Activated B cell treated with CpG ODN at 0.5 μM for 24 hours (primary cell): ENCODE measurements around the gene RALGAPB. TPM values are rescaled to one million over a fixed set of nuclear protein-coding genes. Genes with fewer than 3 reads are reported as not detected.

ENCODE experiments used
- ATAC-seq: fragments of 200-7000 bp; cut with Tn5 transposase; one replicate; pipeline ENCODE4 v1.10.0; 2021; ENCODE audit warnings: low read depth, mild to moderate bottlenecking, moderate library complexity
- CTCF ChIA-PET: fragments of 350-600 bp; sonication (Branson Sonifier 250); formaldehyde crosslinking; loops from one replicate; lab custom pipeline; 2021; ENCODE audit warnings: antibody characterized with exemption; lab: Charles Lee
- POLR2A ChIA-PET: fragments of 350-600 bp; sonication (Branson Sonifier 250); formaldehyde crosslinking; loops from one replicate; lab custom pipeline; 2021; ENCODE audit warnings: antibody characterized with exemption; lab: Charles Lee
- DNase-seq: peaks from one replicate; pipeline ENCODE4 v3.0.0; 2022
- H3K27ac Mint-ChIP-seq: one replicate; pipeline ENCODE4 v1.8.0; 2020; ENCODE audit warnings: mixed read lengths
- H3K27me3 Mint-ChIP-seq: one replicate; pipeline ENCODE4 v1.8.0; 2021; ENCODE audit warnings: mixed read lengths
- H3K36me3 Mint-ChIP-seq: one replicate; pipeline ENCODE4 v1.8.0; 2021; ENCODE audit warnings: low read depth, mixed read lengths
- H3K4me1 Mint-ChIP-seq: one replicate; pipeline ENCODE4 v1.8.0; 2021; ENCODE audit warnings: mixed read lengths
- H3K4me3 Mint-ChIP-seq: one replicate; pipeline ENCODE4 v1.8.0; 2020; ENCODE audit warnings: mild to moderate bottlenecking, mixed read lengths
- H3K9me3 Mint-ChIP-seq: one replicate; pipeline ENCODE4 v1.8.0; 2020; ENCODE audit warnings: mixed read lengths
- CTCF ChIP-seq: fragments of 200-600 bp; IDR thresholded peaks from one replicate; pipeline ENCODE4 v1.8.0; 2022; ENCODE audit warnings: antibody characterized with exemption, mild to moderate bottlenecking
- intact Hi-C: fragments of 100-400 bp; cut with micrococcal nuclease; formaldehyde crosslinking; loops from one replicate; pipeline ENCODE4 v1.15.1; 2024
- total RNA-seq: library from RNA; stranded (reverse); gene quantifications from 2 replicates; pipeline ENCODE4 v1.2.3, GENCODE V29; 2022

The RALGAPB gene
- total RNA-seq, 1 donor from 2014 or later: 48.3 TPM

- Mint-ChIP-seq H3K36me3 (peaks cover 11% of the 10 kb centered on the region), H3K9me3 (no peaks in the 10 kb centered on the region), H3K27me3 (no peaks in the 10 kb centered on the region), H3K27ac (no peak overlapping the region), H3K4me1 (peaks cover 36% of the 10 kb centered on the region), H3K4me3 (peak overlapping the region; percentile 32)
- TF ChIP-seq CTCF: no peak
- intact Hi-C loops: loop anchor here (5.0 kb wide), 1 partner anchor 491 kb away; the partner anchor contains the start of gene DHX35
- ATAC-seq: no peak
- DNase-seq: no peak
- ChIA-PET CTCF (interaction anchor here (3.8 kb wide), 1 partner anchor 24 kb away, joined by 33 read pairs; no protein-coding TSS in a partner anchor), POLR2A (no interaction called here)
Observed at GRCh38 chr20:38471245-38471644, 1.4 kb upstream of the RALGAPB start.

GRCh38 chr20:38471987-38472512 lies 593 bp upstream of the RALGAPB start:
- peaks cover 11% of the 10 kb centered on the region for H3K36me3 Mint-ChIP-seq
- peak overlapping the region; percentile 85 for H3K27ac Mint-ChIP-seq
- ATAC-seq (peak; percentile 12), DNase-seq (no peak)
- CTCF ChIA-PET: interaction anchor here (1.7 to 3.8 kb wide), 2 partner anchors 25 to 37 kb away, joined by 17 to 33 read pairs; partner anchors contain the start of gene SNHG17
- H3K27me3 Mint-ChIP-seq: no peaks in the 10 kb centered on the region
- TF ChIP-seq CTCF: no peak
- intact Hi-C loops: loop anchor here (1.0 to 5.0 kb wide), 4 partner anchors 26 to 490 kb away; partner anchors contain the start of genes ACTR5, DHX35 and SNHG17
- POLR2A ChIA-PET: interaction anchor here (0.6 to 2.7 kb wide), 8 partner anchors 7 to 491 kb away, joined by 3 to 45 read pairs (median 5); partner anchors contain the start of genes DHX35, RPRD1B, SNHG17 and TTI1
- H3K4me3 Mint-ChIP-seq: peak overlapping the region; percentile 91
- no peaks in the 10 kb centered on the region for H3K9me3 Mint-ChIP-seq
- peaks cover 39% of the 10 kb centered on the region for H3K4me1 Mint-ChIP-seq

- intact Hi-C loops: loop anchor here (5.0 kb wide), 1 partner anchor 489 kb away; the partner anchor contains the start of gene DHX35
- H3K4me3 Mint-ChIP-seq: peak overlapping the region; percentile 91
- no peak for TF ChIP-seq CTCF
- H3K36me3 Mint-ChIP-seq: peaks cover 11% of the 10 kb centered on the region
- ChIA-PET POLR2A (interaction anchor here (1.1 to 2.7 kb wide), 4 partner anchors 11 to 42 kb away, joined by 4 to 45 read pairs (median 17); partner anchors contain the start of gene SNHG17), CTCF (interaction anchor here (1.1 to 3.8 kb wide), 3 partner anchors 26 to 41 kb away, joined by 3 to 33 read pairs (median 17); partner anchors contain the start of gene SNHG17)
- peaks cover 44% of the 10 kb centered on the region for H3K4me1 Mint-ChIP-seq
- no peak for DNase-seq
- H3K27me3 Mint-ChIP-seq: no peaks in the 10 kb centered on the region
- ATAC-seq: no peak
- H3K9me3 Mint-ChIP-seq: no peaks in the 10 kb centered on the region
- peak overlapping the region; percentile 56 for H3K27ac Mint-ChIP-seq
Observed at GRCh38 chr20:38473367-38473795, 738 bp downstream of the RALGAPB start.

GRCh38 chr20:38477747-38478146 lies 5.1 kb downstream of the RALGAPB start:
- ATAC-seq (no peak), DNase-seq (no peak)
- intact Hi-C loops: no loop called here
- H3K4me1 Mint-ChIP-seq: peaks cover 48% of the 10 kb centered on the region
- H3K27me3 Mint-ChIP-seq: no peaks in the 10 kb centered on the region
- H3K27ac Mint-ChIP-seq: no peak overlapping the region
- peaks cover 19% of the 10 kb centered on the region for H3K36me3 Mint-ChIP-seq
- ChIA-PET POLR2A (no interaction called here), CTCF (no interaction called here)
- no peak for TF ChIP-seq CTCF
- no peaks in the 10 kb centered on the region for H3K9me3 Mint-ChIP-seq
- no peak overlapping the region for H3K4me3 Mint-ChIP-seq

GRCh38 chr20:38479596-38479995 lies 7.0 kb downstream of the RALGAPB start:
- DNase-seq: no peak
- no peak for TF ChIP-seq CTCF
- POLR2A ChIA-PET: no interaction called here
- Mint-ChIP-seq H3K27ac (no peak overlapping the region), H3K4me3 (no peak overlapping the region), H3K36me3 (peaks cover 28% of the 10 kb centered on the region), H3K9me3 (no peaks in the 10 kb centered on the region), H3K4me1 (peaks cover 37% of the 10 kb centered on the region), H3K27me3 (no peaks in the 10 kb centered on the region)
- no peak for ATAC-seq
- CTCF ChIA-PET: no interaction called here
- intact Hi-C loops: no loop called here
